A549 (cell line): ENCODE measurements around the gene PIKFYVE.

Experiments
- BHLHE40 ChIP-seq: IDR thresholded peaks from 2 replicates; pipeline ENCODE4 v1.6.1; 2012; ENCODE audit warnings: low read depth, low read length, inconsistent platforms
- CHD2 ChIP-seq: fragments of 150-350 bp; IDR thresholded peaks from 2 replicates; pipeline ENCODE4 v1.6.1; 2014; ENCODE audit warnings: low read length; ENCODE audit not compliant: partially characterized antibody
- EP300 ChIP-seq, 2 experiments: fragments of >200 bp; sonication (Bioruptor Twin); formaldehyde crosslinking; IDR thresholded peaks; 2 replicates in 1 of 2; 3 replicates in 1 of 2; pipeline ENCODE4 v1.6.1; 2016 to 2017
- HDAC2 ChIP-seq: fragments of 200-600 bp; sonication (generic); IDR thresholded peaks from 2 replicates; pipeline ENCODE4 v1.6.1; 2016
- HOXB13 ChIP-seq: fragments of 250-450 bp; sonication (Bioruptor Pico); IDR thresholded peaks from 2 replicates; pipeline ENCODE4 v1.5.0; 2020; ENCODE audit warnings: low read depth, mild to moderate bottlenecking, moderate library complexity
- MAFK ChIP-seq: fragments of 450-650 bp; IDR thresholded peaks from 2 replicates; pipeline ENCODE4 v1.6.1; 2014; ENCODE audit not compliant: partially characterized antibody
- NR3C1 ChIP-seq: fragments of >200 bp; sonication (Bioruptor Twin); formaldehyde crosslinking; IDR thresholded peaks from 3 replicates; pipeline ENCODE4 v1.6.1; 2017
- POLR2A ChIP-seq: IDR thresholded peaks from 2 replicates; pipeline ENCODE4 v1.6.1; 2012; ENCODE audit warnings: mild to moderate bottlenecking, low read length
- RNF2 ChIP-seq: fragments of 200-600 bp; sonication (generic); IDR thresholded peaks from 2 replicates; pipeline ENCODE4 v1.6.1; 2016; ENCODE audit warnings: low read depth, mild to moderate bottlenecking, antibody characterized with exemption, moderate library complexity, borderline replicate concordance
- SMC3 ChIP-seq: fragments of >200 bp; sonication (Bioruptor Twin); formaldehyde crosslinking; IDR thresholded peaks from 3 replicates; pipeline ENCODE4 v1.6.1; 2018; ENCODE audit warnings: inconsistent platforms
- TF ChIP-seq, protein P1 (sequence below): fragments of >200 bp; sonication (Bioruptor Twin); formaldehyde crosslinking; IDR thresholded peaks from 3 replicates; pipeline ENCODE4 v1.5.1; 2016
- TF ChIP-seq, protein P2 (sequence below): fragments of 200-600 bp; sonication (generic); IDR thresholded peaks from 2 replicates; pipeline ENCODE4 v1.6.1; 2016; ENCODE audit warnings: antibody characterized with exemption, mild to moderate bottlenecking, moderate library complexity
- TF ChIP-seq, protein P3 (sequence below): fragments of 450-650 bp; IDR thresholded peaks from 2 replicates; pipeline ENCODE4 v1.6.1; 2014; ENCODE audit warnings: antibody characterized with exemption

DNA sequence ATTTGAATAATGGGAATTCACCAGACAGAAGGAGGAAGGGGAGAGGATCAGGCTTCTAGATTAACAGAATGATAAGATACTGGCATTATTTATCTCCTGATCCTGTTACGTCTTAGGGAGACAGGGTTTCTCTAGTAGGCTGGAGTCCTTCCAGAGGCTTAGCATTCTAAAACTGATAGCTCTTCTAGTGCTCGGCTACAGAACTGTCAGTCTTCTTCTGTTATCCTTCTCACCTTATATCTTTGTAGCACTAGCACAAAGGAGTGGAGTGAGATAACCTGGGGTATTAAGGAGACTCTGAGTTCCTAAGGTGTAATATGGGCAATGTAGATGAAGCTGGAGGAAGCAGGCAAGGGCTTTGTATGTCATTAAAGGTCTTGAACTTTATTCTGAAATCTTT, 52.1 kb downstream of the PIKFYVE start:
- TF ChIP-seq MAFK (no peak), EP300 (IDR thresholded peaks at IDR 0.05) (no peak), HDAC2 (no peak), RNF2 (no peak), POLR2A (no peak), CHD2 (no peak), NR3C1 (no peak), SMC3 (no peak), HOXB13 (CRISPR knock-in tag) (no peak), BHLHE40 (no peak)
- TF ChIP-seq, protein P1, sequence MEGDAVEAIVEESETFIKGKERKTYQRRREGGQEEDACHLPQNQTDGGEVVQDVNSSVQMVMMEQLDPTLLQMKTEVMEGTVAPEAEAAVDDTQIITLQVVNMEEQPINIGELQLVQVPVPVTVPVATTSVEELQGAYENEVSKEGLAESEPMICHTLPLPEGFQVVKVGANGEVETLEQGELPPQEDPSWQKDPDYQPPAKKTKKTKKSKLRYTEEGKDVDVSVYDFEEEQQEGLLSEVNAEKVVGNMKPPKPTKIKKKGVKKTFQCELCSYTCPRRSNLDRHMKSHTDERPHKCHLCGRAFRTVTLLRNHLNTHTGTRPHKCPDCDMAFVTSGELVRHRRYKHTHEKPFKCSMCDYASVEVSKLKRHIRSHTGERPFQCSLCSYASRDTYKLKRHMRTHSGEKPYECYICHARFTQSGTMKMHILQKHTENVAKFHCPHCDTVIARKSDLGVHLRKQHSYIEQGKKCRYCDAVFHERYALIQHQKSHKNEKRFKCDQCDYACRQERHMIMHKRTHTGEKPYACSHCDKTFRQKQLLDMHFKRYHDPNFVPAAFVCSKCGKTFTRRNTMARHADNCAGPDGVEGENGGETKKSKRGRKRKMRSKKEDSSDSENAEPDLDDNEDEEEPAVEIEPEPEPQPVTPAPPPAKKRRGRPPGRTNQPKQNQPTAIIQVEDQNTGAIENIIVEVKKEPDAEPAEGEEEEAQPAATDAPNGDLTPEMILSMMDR, result no peak
- TF ChIP-seq, protein P2, sequence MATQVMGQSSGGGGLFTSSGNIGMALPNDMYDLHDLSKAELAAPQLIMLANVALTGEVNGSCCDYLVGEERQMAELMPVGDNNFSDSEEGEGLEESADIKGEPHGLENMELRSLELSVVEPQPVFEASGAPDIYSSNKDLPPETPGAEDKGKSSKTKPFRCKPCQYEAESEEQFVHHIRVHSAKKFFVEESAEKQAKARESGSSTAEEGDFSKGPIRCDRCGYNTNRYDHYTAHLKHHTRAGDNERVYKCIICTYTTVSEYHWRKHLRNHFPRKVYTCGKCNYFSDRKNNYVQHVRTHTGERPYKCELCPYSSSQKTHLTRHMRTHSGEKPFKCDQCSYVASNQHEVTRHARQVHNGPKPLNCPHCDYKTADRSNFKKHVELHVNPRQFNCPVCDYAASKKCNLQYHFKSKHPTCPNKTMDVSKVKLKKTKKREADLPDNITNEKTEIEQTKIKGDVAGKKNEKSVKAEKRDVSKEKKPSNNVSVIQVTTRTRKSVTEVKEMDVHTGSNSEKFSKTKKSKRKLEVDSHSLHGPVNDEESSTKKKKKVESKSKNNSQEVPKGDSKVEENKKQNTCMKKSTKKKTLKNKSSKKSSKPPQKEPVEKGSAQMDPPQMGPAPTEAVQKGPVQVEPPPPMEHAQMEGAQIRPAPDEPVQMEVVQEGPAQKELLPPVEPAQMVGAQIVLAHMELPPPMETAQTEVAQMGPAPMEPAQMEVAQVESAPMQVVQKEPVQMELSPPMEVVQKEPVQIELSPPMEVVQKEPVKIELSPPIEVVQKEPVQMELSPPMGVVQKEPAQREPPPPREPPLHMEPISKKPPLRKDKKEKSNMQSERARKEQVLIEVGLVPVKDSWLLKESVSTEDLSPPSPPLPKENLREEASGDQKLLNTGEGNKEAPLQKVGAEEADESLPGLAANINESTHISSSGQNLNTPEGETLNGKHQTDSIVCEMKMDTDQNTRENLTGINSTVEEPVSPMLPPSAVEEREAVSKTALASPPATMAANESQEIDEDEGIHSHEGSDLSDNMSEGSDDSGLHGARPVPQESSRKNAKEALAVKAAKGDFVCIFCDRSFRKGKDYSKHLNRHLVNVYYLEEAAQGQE, result no peak
- TF ChIP-seq, protein P3, sequence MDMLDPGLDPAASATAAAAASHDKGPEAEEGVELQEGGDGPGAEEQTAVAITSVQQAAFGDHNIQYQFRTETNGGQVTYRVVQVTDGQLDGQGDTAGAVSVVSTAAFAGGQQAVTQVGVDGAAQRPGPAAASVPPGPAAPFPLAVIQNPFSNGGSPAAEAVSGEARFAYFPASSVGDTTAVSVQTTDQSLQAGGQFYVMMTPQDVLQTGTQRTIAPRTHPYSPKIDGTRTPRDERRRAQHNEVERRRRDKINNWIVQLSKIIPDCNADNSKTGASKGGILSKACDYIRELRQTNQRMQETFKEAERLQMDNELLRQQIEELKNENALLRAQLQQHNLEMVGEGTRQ, result no peak
